H9 (cell line): ENCODE data around the gene TAGLN2. TPM values are rescaled to one million over a fixed set of nuclear protein-coding genes. Genes with fewer than 3 reads are reported as not detected.

Experiments used
- DNase-seq: peaks from one replicate; pipeline ENCODE4 v3.0.0-alpha.2; 2017
- H2AFZ ChIP-seq: one replicate; pipeline ENCODE4 v1.6.1; 2013; ENCODE audit warnings: mild to moderate bottlenecking, low read length, control low read depth, moderate library complexity
- H2AK5ac ChIP-seq: 2 replicates; pipeline ENCODE4 v1.6.1; 2013; ENCODE audit warnings: low read length, control low read depth, mixed read lengths; ENCODE audit not compliant: insufficient read length
- H2BK120ac ChIP-seq: one replicate; pipeline ENCODE4 v1.6.1; 2013; ENCODE audit warnings: low read depth, mild to moderate bottlenecking, low read length, control low read depth, inconsistent platforms; ENCODE audit not compliant: poor library complexity, severe bottlenecking
- H2BK12ac ChIP-seq: 2 replicates; pipeline ENCODE4 v1.6.1; 2013; ENCODE audit warnings: low read length, control low read depth, mixed read lengths, low read depth; ENCODE audit not compliant: insufficient read length
- H2BK15ac ChIP-seq: 2 replicates; pipeline ENCODE4 v1.6.1; 2013; ENCODE audit warnings: low read depth, low read length, control low read depth
- H2BK20ac ChIP-seq: one replicate; pipeline ENCODE4 v1.6.1; 2013; ENCODE audit warnings: low read depth, mild to moderate bottlenecking, low read length, control low read depth, inconsistent platforms; ENCODE audit not compliant: poor library complexity, severe bottlenecking
- H2BK5ac ChIP-seq: 2 replicates; pipeline ENCODE4 v1.6.1; 2013; ENCODE audit warnings: low read length, control low read depth, mixed read lengths; ENCODE audit not compliant: insufficient read length
- H3K14ac ChIP-seq: 2 replicates; pipeline ENCODE4 v1.6.1; 2013; ENCODE audit warnings: low read length, control low read depth; ENCODE audit not compliant: insufficient read depth
- H3K18ac ChIP-seq: 2 replicates; pipeline ENCODE4 v1.6.1; 2013; ENCODE audit warnings: low read depth, mild to moderate bottlenecking, mixed read lengths, low read length, control low read depth; ENCODE audit not compliant: insufficient read length
- H3K23ac ChIP-seq: 2 replicates; pipeline ENCODE4 v1.6.1; 2013; ENCODE audit warnings: low read length, control low read depth, mixed read lengths, low read depth; ENCODE audit not compliant: insufficient read length
- H3K23me2 ChIP-seq: 2 replicates; pipeline ENCODE4 v1.6.1; 2013; ENCODE audit warnings: low read depth, mild to moderate bottlenecking, mixed read lengths, low read length, control low read depth; ENCODE audit not compliant: insufficient read length, poor library complexity, severe bottlenecking
- H3K27ac ChIP-seq: 2 replicates; pipeline ENCODE4 v1.5.1; 2013; ENCODE audit warnings: low read length, control low read depth, mixed read lengths, low read depth; ENCODE audit not compliant: insufficient read length
- H3K27me3 ChIP-seq: 2 replicates; pipeline ENCODE4 v1.6.1; 2013; ENCODE audit warnings: low read length, control low read depth, inconsistent platforms; ENCODE audit not compliant: insufficient read depth
- H3K4ac ChIP-seq: 2 replicates; pipeline ENCODE4 v1.6.1; 2013; ENCODE audit warnings: low read depth, mild to moderate bottlenecking, control low read depth, inconsistent platforms, low read length, moderate library complexity
- H3K4me1 ChIP-seq: 2 replicates; pipeline ENCODE4 v1.6.1; 2013; ENCODE audit warnings: low read length, control low read depth, inconsistent platforms; ENCODE audit not compliant: insufficient read depth
- H3K4me2 ChIP-seq: 2 replicates; pipeline ENCODE4 v1.6.1; 2013; ENCODE audit warnings: low read length, control low read depth, mixed read lengths; ENCODE audit not compliant: insufficient read length, insufficient read depth
- H3K56ac ChIP-seq: 2 replicates; pipeline ENCODE4 v1.6.1; 2013; ENCODE audit warnings: low read depth, mild to moderate bottlenecking, mixed read lengths, low read length, control low read depth; ENCODE audit not compliant: insufficient read length
- H3K79me1 ChIP-seq: 2 replicates; pipeline ENCODE4 v1.6.1; 2013; ENCODE audit warnings: low read depth, mild to moderate bottlenecking, moderate library complexity, low read length, control low read depth, inconsistent platforms; ENCODE audit not compliant: insufficient read depth, poor library complexity, severe bottlenecking
- H3K79me2 ChIP-seq: 2 replicates; pipeline ENCODE4 v1.6.1; 2013; ENCODE audit warnings: low read length, control low read depth, inconsistent platforms; ENCODE audit not compliant: insufficient read depth
- H3K9ac ChIP-seq: 2 replicates; pipeline ENCODE4 v1.6.1; 2013; ENCODE audit warnings: low read length, control low read depth, mixed read lengths; ENCODE audit not compliant: insufficient read length; ENCODE audit errors: extremely low read depth
- H3K9me3 ChIP-seq: one replicate; pipeline ENCODE4 v1.6.1; 2013; ENCODE audit warnings: low read depth, low read length, inconsistent platforms; ENCODE audit not compliant: control insufficient read depth
- H3T11ph ChIP-seq: one replicate; pipeline ENCODE4 v1.6.1; 2013; ENCODE audit warnings: mild to moderate bottlenecking, low read length, control low read depth, inconsistent platforms
- H4K20me1 ChIP-seq: one replicate; pipeline ENCODE4 v1.6.1; 2013; ENCODE audit not compliant: control insufficient read depth, insufficient read length, insufficient read depth
- H4K5ac ChIP-seq: 2 replicates; pipeline ENCODE4 v1.6.1; 2013; ENCODE audit warnings: low read depth, mild to moderate bottlenecking, mixed read lengths, low read length, control low read depth; ENCODE audit not compliant: insufficient read length
- H4K8ac ChIP-seq: replicated peaks from 2 replicates; pipeline ENCODE4 v1.6.1; 2013; ENCODE audit warnings: low read length, control low read depth, mixed read lengths, low read depth; ENCODE audit not compliant: insufficient read length
- H4K91ac ChIP-seq: 2 replicates; pipeline ENCODE4 v1.6.1; 2013; ENCODE audit warnings: low read depth, mild to moderate bottlenecking, moderate library complexity, mixed read lengths, low read length, control low read depth; ENCODE audit not compliant: insufficient read length
- H3K27ac Mint-ChIP-seq, 3 experiments: 2 replicates in 2 of 3; 3 replicates in 1 of 3; pipeline ENCODE4 v1.8.0; 2020 to 2021; ENCODE audit warnings: mixed read lengths in 3 of 3, mild to moderate bottlenecking in 1 of 3, moderate library complexity in 1 of 3
- H3K27me3 Mint-ChIP-seq: 2 replicates; pipeline ENCODE4 v1.8.0; 2021; ENCODE audit warnings: low read depth, mild to moderate bottlenecking, moderate library complexity, mixed read lengths
- H3K36me3 Mint-ChIP-seq, 3 experiments: 2 replicates in 2 of 3; 3 replicates in 1 of 3; pipeline ENCODE4 v1.8.0; 2020 to 2021; ENCODE audit warnings: low read depth in 3 of 3, mixed read lengths in 3 of 3; ENCODE audit not compliant: insufficient read depth in 1 of 3
- H3K4me1 Mint-ChIP-seq, 2 experiments: 2 replicates each; pipeline ENCODE4 v1.8.0; 2020; ENCODE audit warnings: mixed read lengths in 2 of 2
- H3K4me3 Mint-ChIP-seq, 2 experiments: 2 replicates in 1 of 2; 3 replicates in 1 of 2; pipeline ENCODE4 v1.8.0; 2020 to 2021; ENCODE audit warnings: mild to moderate bottlenecking in 2 of 2, mixed read lengths in 2 of 2, moderate library complexity in 1 of 2
- H3K9me3 Mint-ChIP-seq, 2 experiments: 2 replicates in 1 of 2; 3 replicates in 1 of 2; pipeline ENCODE4 v1.8.0; 2020; ENCODE audit warnings: mild to moderate bottlenecking in 2 of 2, mixed read lengths in 2 of 2, moderate library complexity in 1 of 2
- CTCF ChIP-seq: fragments of 200-600 bp; sonication (generic); conservative IDR thresholded peaks from 3 replicates; pipeline ENCODE4 v1.8.0; 2021; ENCODE audit warnings: antibody characterized with exemption, mild to moderate bottlenecking
- WGBS: extraction: QIAGEN DNeasy Blood & Tissue Kit; methylation state at CpG from one replicate; pipeline ENCODE4 v1.1.7; 2013; ENCODE audit warnings: missing lambda C conversion rate, low lambda C conversion rate, mixed read lengths; ENCODE audit not compliant: insufficient read length; ENCODE audit errors: extremely low coverage; 5-methylcytosine and 5-hydroxymethylcytosine counted together
- total RNA-seq: library from RNA; stranded (reverse); gene quantifications from 2 replicates; pipeline ENCODE4 v1.2.1, GENCODE V29; 2021

Gene TAGLN2
- total RNA-seq, 1 experiment from 2014 or later: 76.7 TPM

DNA sequence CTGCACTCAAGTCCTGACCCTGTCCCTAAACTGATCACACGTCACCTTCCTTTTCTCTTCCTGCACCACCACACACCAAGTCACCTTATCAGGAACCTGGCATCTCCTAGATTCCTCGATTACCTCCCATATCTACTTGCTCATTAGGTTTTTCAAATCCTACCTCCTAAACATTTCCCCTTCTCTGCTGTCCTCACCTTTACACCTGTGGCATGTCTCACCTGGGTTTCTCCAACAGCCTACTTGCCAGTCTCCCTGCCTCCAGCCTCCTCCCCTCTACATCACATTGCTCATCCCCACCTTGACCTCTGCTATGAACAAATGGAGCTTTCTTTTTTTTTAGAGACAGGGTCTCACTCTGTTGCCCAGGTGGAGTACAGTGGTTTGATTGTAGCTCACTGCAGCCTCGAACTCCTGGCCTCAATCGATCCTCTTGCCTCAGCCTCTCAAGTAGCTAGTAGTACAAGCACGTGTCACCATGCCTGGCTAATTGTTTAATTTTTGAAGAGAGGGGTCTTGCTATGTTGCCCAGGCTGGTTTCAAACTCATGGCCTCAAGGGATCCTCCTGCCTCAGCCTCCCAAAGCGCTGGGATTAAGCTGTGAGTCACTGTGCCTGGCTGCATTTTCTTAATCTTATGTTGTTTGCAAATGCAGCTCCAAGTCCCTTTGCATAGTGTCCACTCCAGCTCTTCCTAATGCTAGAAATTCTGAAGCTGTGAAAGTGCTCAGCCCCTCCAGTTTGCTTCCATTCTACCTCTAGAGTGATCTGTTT lies 13.8 kb upstream of the TAGLN2 start:
- H3K23ac ChIP-seq: no peak overlapping the region
- no peak for TF ChIP-seq CTCF
- no peak overlapping the region for H2BK15ac ChIP-seq
- H3K4me2 ChIP-seq: no peak overlapping the region
- no peaks in the 10 kb centered on the region for H3K23me2 ChIP-seq
- H3K79me1 ChIP-seq: no peaks in the 10 kb centered on the region
- no peak overlapping the region for H3K27ac ChIP-seq
- Mint-ChIP-seq H3K27me3 (peaks cover 1% of the 10 kb centered on the region), H3K36me3 (peaks cover 18 to 21% (median 18%) of the 10 kb centered on the region in 3 experiments), H3K9me3 (no peaks in the 10 kb centered on the region), H3K4me3 (no peak overlapping the region), H3K4me1 (peaks cover 37 to 58% of the 10 kb centered on the region in 2 experiments), H3K27ac (peak overlapping the region in 1 of 3 experiments; percentile 48; a peak in 2 of 7 replicates)
- H4K8ac ChIP-seq: no peak overlapping the region
- H3K4me1 ChIP-seq: no peaks in the 10 kb centered on the region; the same call in 1 of the 2 replicates
- DNase-seq: no peak
- no peak overlapping the region for H3K56ac ChIP-seq
- no peak overlapping the region for H4K91ac ChIP-seq
- H4K20me1 ChIP-seq: no peaks in the 10 kb centered on the region
- H2BK12ac ChIP-seq: no peak overlapping the region
- H3K9ac ChIP-seq: no peak overlapping the region
- no peak overlapping the region for H2AK5ac ChIP-seq
- H2BK20ac ChIP-seq: no peak overlapping the region
- no CpG with 5 or more reads among the region's 6 CpGs for WGBS
- H2BK120ac ChIP-seq: no peak overlapping the region
- no peaks in the 10 kb centered on the region for H3K27me3 ChIP-seq
- H2BK5ac ChIP-seq: no peak overlapping the region
- H3K9me3 ChIP-seq: no peaks in the 10 kb centered on the region
- H2AFZ ChIP-seq: no peak overlapping the region
- no peak overlapping the region for H3K14ac ChIP-seq
- no peak overlapping the region for H3K4ac ChIP-seq
- no peak overlapping the region for H3K18ac ChIP-seq
- no peak overlapping the region for H4K5ac ChIP-seq
- no peaks in the 10 kb centered on the region for H3K79me2 ChIP-seq
- H3T11ph ChIP-seq: no peak overlapping the region
